Lower leg skin (tissue), 3 donors: ENCODE measurements around the gene UGT1A4.

Experiments used
- CTCF ChIP-seq, 3 donors: fragments of 450-650 bp; IDR thresholded peaks; one replicate each; pipeline ENCODE4 v1.5.1; 2016; ENCODE audit warnings: antibody characterized with exemption in 3 of 3, mild to moderate bottlenecking in 3 of 3, moderate library complexity in 2 of 3
- POLR2A ChIP-seq, 2 donors: fragments of 450-650 bp; IDR thresholded peaks; one replicate each; pipeline ENCODE4 v1.6.1; 2016 to 2017; ENCODE audit warnings: antibody characterized with exemption in 2 of 2, mild to moderate bottlenecking in 1 of 2, moderate library complexity in 1 of 2

DNA sequence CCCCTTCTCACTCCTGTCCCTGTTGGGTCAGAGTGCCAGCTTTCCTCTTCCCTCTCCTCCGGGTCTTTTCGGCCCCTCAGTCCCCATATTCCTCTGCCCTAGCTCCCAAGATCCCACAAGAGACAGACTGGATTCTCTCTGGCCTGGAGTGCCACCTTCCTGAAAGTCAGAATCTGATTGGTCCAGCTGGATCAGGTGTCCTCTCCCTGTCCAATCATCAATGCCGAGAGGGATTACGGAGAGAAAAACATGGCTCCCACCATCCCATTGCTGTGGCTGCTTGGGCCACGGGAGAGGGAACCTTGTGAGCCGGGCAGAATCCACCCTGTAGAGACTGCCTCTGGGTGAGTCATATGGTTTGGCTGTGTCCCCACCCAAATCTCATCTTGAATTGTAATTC, 56.9 kb downstream of the UGT1A4 start:
- TF ChIP-seq CTCF (IDR thresholded peaks at IDR 0.05) (no peak), POLR2A (IDR thresholded peaks at IDR 0.05) (no peak)
